Measurements from ENCODE around the gene OR2T10.
"Not testable (repeated sequence)": the region's sequence is repeated elsewhere in the genome, so short reads cannot be mapped to it uniquely, and the experiment has no call there.

DNA sequence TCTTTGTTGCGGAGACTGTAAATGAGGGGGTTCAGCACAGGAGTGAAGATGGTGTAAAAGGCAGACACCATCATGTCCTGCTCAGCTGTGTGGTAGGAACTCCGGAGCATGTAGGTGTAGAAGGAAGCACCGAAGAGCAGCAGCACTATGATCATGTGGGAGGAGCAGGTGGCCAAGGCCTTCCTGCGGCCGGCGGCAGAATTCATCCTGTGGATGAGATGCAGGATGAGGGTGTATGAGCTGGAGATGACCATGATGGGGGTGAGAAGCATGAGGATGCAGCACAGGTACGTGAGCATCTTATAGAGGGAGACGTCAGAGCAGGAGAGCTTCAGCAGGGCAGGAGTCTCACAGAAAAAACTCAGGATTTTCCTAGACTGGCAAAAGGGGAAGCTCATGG lies 23.6 kb downstream of the OR2T10 start:
- TF ChIP-seq, protein P1, sequence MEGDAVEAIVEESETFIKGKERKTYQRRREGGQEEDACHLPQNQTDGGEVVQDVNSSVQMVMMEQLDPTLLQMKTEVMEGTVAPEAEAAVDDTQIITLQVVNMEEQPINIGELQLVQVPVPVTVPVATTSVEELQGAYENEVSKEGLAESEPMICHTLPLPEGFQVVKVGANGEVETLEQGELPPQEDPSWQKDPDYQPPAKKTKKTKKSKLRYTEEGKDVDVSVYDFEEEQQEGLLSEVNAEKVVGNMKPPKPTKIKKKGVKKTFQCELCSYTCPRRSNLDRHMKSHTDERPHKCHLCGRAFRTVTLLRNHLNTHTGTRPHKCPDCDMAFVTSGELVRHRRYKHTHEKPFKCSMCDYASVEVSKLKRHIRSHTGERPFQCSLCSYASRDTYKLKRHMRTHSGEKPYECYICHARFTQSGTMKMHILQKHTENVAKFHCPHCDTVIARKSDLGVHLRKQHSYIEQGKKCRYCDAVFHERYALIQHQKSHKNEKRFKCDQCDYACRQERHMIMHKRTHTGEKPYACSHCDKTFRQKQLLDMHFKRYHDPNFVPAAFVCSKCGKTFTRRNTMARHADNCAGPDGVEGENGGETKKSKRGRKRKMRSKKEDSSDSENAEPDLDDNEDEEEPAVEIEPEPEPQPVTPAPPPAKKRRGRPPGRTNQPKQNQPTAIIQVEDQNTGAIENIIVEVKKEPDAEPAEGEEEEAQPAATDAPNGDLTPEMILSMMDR (IDR thresholded peaks at IDR 0.05; ENCODE audit: low read depth, low read length) = not testable (repeated sequence)
- not testable (repeated sequence) for TF ChIP-seq EZH2phosphoT487 (IDR thresholded peaks at IDR 0.05; ENCODE audit: low read depth)

Measured in OCI-LY3 (cell line).